Erythroblast (primary cell): Measurements from ENCODE around the gene TAS2R43.

Experiments
- GATA1 ChIP-seq: IDR thresholded peaks from 2 replicates; pipeline ENCODE4 v1.6.1; 2011; ENCODE audit warnings: low read depth, mild to moderate bottlenecking, control low read depth, low read length, moderate library complexity
- POLR2A ChIP-seq: IDR thresholded peaks from 2 replicates; pipeline ENCODE4 v1.6.1; 2011; ENCODE audit warnings: mild to moderate bottlenecking, low read length

DNA sequence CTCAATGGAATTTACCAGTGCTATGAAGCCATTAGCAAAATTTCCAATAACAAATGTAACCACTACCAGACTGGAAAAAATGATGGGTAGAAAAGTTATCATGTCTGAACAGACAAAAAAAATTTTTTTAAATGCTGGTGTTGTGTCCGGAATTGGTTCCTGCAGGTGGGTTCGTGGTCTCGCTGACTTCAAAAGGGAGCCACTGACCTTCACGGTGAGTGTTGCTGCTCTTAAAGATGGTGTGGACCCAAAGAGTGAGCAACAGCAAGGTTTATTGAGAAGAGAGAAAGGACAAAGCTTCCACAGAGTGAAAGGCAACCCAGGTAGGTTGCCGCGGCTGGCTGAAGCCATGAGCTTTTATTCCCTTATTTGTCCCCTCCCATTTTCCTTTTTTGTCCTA, at the start of gene TAS2R43:
- TF ChIP-seq POLR2A = no peak
- no peak for TF ChIP-seq GATA1
